Kidney epithelial cell (primary cell): ENCODE results near the gene S100A7A. TPM values are rescaled to one million over a fixed set of nuclear protein-coding genes. Genes with fewer than 3 reads are reported as not detected.

Experiments used
- DNase-seq: peaks from one replicate; pipeline ENCODE4 v3.0.0-alpha.2; 2010; ENCODE audit warnings: low read depth
- H3K27me3 ChIP-seq: 2 replicates; pipeline ENCODE4 v1.6.0; 2011; ENCODE audit warnings: low read length; ENCODE audit not compliant: control insufficient read depth, insufficient read depth
- H3K36me3 ChIP-seq: 2 replicates; pipeline ENCODE4 v1.5.1; 2011; ENCODE audit warnings: low read length; ENCODE audit not compliant: control insufficient read depth, insufficient read depth
- H3K4me3 ChIP-seq: 2 replicates; pipeline ENCODE4 v1.5.1; 2011; ENCODE audit warnings: low read depth, mild to moderate bottlenecking, control low read depth, low read length
- CTCF ChIP-seq: IDR thresholded peaks from 2 replicates; pipeline ENCODE4 v1.5.1; 2011; ENCODE audit warnings: mild to moderate bottlenecking, moderate library complexity, low read length, control low read depth, inconsistent platforms; ENCODE audit not compliant: insufficient read depth, poor library complexity, severe bottlenecking
- total RNA-seq: library from RNA; depleted of rRNA; stranded (reverse); fragments of >200 nt; gene quantifications from 2 replicates; pipeline ENCODE4 v1.2.3, GENCODE V29; 2015

S100A7A gene
- total RNA-seq, 1 donor from 2014 or later = not detected

- no peak overlapping the region for H3K4me3 ChIP-seq
- TF ChIP-seq CTCF = no peak
These were observed 20.5 kb upstream of the S100A7A start for GRCh38 chr1:153395776-153396175.

GRCh38 chr1:153396461-153396860 lies 19.9 kb upstream of the S100A7A start:
- no peaks in the 10 kb centered on the region for H3K36me3 ChIP-seq
- H3K4me3 ChIP-seq = no peak overlapping the region
- H3K27me3 ChIP-seq = peaks cover 2% of the 10 kb centered on the region
- no peak for DNase-seq
- no peak for TF ChIP-seq CTCF

More at GRCh38 chr1:153395776-153396175, 20.5 kb upstream of the S100A7A start:
- H3K36me3 ChIP-seq = no peaks in the 10 kb centered on the region
- DNase-seq = no peak
- peaks cover 2% of the 10 kb centered on the region for H3K27me3 ChIP-seq

- Histone ChIP-seq H3K36me3 (no peaks in the 10 kb centered on the region), H3K4me3 (no peak overlapping the region), H3K27me3 (peaks cover 2% of the 10 kb centered on the region)
- DNase-seq = no peak
- TF ChIP-seq CTCF = no peak
These were observed 19.0 kb upstream of the S100A7A start for GRCh38 chr1:153397051-153397923.

GRCh38 chr1:153397924-153398651 lies 18.2 kb upstream of the S100A7A start:
- peaks cover 2% of the 10 kb centered on the region for H3K27me3 ChIP-seq
- H3K36me3 ChIP-seq = no peaks in the 10 kb centered on the region
- no peak for TF ChIP-seq CTCF
- no peak overlapping the region for H3K4me3 ChIP-seq
- DNase-seq = no peak

GRCh38 chr1:153399401-153400055 lies 16.8 kb upstream of the S100A7A start:
- TF ChIP-seq CTCF = no peak
- Histone ChIP-seq H3K27me3 (peaks cover under 1% of the 10 kb centered on the region), H3K4me3 (no peak overlapping the region), H3K36me3 (no peaks in the 10 kb centered on the region)
- no peak for DNase-seq
